Activated gamma-delta T cell treated with anti-CD3 and anti-CD28 coated beads, Interleukin-2, amount 50 U/mL, for 16 hours (primary cell): ENCODE results near the gene PRPF38B.
"Not testable (repeated sequence)": the region's sequence is repeated elsewhere in the genome, so short reads cannot be mapped to it uniquely, and the experiment has no call there.

Source experiments
- DNase-seq: peaks from one replicate; pipeline ENCODE4 v3.0.0-alpha.2; 2020; ENCODE audit warnings: low read depth

Gene PRPF38B, protein sequence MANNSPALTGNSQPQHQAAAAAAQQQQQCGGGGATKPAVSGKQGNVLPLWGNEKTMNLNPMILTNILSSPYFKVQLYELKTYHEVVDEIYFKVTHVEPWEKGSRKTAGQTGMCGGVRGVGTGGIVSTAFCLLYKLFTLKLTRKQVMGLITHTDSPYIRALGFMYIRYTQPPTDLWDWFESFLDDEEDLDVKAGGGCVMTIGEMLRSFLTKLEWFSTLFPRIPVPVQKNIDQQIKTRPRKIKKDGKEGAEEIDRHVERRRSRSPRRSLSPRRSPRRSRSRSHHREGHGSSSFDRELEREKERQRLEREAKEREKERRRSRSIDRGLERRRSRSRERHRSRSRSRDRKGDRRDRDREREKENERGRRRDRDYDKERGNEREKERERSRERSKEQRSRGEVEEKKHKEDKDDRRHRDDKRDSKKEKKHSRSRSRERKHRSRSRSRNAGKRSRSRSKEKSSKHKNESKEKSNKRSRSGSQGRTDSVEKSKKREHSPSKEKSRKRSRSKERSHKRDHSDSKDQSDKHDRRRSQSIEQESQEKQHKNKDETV

DNA sequence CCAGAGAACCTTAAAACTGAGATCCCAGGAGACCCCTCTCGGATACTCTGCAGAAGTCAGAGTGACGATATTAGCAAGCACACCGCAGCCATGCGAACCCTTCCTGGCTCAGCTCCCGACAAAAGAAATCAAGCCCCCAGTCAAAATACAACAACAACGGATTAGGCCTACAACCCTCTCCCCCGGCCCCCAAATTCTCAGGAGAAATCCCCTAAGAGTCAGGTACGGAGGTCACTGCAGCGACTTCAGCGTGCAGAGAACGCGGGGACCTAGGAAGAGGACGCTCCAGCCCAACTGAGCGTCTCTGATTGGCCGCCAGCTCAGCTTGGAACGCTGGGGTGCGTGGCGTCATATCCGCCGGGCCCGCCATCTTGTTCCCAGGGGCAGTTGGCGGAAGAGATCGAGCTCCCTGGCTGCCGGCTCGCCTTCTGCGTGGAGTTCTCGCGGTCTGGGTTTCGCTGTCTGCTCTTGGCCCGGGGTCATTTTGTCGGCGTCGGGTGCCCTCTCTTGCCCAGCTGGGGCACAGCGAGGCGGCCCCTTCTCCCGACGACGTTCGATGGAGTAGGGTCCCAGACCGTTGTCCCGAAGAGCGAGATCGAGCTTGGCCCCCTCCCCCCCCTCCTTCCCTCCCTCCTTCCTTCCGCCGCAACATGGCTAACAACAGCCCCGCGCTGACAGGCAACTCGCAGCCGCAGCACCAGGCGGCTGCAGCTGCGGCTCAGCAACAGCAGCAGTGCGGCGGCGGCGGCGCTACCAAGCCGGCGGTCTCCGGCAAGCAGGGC, at the start of gene PRPF38B:
Gene PRPF38B, plus strand, starts transcription at position 369 of the 782 bp plus-strand sequence. Its CDS starts 282 bp downstream, at position 651.
- peak; percentile 91 for DNase-seq

DNA sequence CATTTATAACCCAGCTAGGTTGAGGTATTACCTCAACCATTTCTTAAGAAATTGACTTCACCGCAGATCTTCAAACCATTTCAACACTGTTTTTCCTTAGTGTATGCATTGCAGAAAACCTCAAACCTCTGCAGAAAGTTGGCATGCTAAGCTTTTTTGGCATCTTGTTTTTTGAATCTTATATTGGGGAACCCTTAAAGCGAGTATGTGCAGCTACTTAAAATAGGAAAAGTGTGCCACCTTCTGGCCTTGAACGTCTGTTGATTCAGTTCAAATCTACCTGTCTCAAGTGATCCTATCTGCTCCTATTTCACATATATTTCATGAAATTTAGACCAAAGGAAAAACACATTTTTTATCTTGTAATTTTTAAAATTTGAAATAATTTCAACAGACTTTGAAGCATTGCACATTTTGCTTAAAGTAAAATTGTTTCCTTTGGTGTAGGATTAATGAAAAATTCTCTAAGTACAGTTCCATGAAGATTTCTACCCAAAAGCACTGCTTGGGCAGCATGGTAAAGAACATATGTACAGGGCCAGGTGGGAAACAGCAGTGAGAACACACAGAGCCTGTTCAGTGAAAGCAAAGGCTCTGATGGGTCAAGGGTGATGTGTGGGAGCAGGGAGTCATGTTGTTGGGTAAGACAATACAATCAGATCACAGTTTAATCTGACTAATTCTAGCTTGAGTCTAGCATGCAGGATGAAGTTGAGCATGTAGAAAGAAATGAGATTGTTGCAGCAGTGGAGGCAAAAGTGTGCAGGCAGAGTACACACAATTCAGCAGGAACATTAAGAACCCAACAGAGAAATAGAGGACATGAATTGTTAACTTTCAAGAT, 48.4 kb upstream of the PRPF38B start:
- peak; percentile 24 for DNase-seq

DNA sequence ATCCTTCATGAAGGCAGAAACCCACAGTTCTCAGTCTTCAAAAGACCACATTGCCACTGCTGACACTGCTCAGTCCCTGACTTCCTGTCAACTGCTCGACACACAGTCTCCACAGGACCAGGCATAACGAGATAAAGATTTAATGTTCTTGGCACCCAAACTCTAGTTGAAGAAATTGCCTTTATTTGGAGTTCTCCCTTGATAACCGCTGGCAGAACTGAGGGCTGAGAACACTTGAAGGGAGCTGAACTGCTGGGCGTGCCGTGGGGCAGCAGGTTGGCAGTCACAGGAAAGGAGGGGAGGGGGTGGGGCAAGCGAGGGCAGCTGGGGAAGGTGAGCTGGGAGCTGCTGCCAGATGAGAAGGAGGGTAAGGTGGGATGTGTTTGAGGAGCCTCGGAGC, 47.1 kb upstream of the PRPF38B start:
- peak; percentile 21 for DNase-seq

DNA sequence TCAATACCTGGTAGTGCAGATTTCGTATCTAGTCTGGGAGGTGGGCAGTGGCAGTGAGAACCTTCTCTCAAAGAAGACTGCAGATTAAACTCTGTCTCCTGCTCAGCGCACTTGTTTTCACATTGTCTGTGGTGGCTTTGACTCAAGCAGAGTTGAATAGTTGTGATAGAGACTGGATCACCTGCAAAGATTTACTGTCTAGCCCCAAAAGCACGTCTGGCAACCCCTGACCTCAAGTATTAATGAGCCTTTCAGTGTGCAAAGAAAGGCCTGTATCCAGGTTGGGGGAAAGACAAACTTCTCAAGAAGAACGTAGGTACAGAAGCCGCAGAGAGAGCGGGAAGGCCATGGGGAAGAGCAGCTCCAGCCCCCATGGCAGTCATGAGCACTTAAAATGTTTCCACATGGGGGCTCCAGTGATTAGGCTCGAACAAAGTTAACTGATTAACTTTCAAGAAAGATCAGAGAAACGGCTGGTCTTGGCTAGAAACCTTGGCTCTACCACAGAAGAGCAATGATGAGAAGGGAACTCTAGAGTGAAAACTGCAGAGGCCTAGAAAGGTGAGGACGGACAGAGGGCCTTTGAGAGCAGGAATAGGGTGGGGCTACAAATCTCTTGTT, 46.4 kb upstream of the PRPF38B start:
- no peak for DNase-seq

DNA sequence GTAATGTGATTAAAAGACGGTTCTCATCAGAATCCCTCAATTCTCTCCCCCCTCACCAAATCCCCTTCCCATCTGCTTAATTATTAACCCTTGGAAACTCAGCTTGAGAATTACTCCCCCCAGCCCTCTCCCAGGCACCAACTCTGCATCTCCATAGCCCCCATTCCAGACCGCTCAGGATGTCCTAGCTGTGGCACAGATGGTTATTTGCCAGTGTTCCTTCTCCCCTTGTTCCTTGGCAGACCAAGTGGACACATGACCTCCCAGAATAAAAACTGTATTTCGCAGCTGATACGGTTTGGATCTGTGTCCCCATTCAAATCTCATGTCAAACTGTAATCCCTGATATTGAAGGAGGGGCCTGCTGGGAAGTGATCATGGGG, 45.9 kb upstream of the PRPF38B start:
- no peak for DNase-seq

DNA sequence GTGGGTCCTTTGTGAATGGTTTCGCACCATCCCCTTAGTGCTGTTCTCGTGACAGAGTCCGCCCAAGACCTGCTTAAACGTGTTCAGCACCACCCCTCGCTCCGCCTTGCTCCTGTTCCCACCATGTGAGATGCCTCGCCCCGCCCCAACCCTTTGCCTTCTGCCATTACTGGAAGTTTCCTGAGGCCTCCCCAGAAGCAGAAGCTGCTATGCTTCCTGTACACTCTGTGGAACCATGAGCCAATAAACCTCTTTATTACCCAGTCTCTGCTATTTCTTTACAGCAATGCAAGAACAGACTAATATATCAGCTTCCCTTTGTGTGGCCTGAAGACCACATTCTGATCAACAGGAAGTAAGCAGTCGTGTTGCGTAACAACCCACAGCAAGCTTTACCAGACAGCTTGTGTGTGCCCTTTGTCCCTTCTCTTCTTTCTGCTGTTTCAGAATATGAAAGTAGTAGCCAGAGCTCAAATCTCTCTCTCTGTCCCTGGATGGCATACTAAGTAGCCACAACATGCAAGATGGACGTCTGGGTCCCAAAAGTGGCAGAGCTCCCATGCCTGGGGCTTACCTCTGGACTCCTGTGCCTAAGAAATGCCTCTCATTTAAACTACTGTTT, 45.4 kb upstream of the PRPF38B start:
- peak; percentile 50 for DNase-seq

DNA sequence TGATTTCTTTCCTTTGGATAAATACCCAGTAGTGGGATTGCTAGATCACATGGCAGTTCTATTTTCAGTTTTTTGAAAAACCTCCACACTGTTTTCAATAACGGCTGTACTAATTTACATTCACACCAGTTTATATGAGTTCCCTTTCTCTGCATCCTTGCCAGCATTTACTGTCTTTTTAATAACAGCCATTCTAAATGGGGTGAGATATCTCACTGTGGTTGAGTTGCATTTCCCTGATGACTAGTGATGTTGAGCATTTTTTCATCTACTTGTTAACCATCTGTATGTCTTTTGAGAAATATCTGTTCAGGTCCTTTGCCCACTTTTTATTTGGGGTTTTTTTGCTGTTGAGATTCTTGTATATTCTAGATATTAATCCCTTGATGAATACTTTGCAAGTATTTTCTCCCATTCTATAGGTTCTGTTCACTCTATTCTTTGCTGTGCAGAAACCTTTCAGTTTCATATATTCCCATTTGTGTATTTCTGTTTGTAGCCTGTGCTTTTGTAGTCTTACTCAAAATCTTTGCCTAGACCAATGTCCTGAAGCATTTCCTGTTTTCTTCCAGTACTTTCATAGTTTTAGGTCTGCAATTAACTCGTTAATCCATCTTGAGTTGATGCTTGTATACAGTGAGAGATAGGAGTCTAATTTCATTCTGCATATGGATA, 38.5 kb upstream of the PRPF38B start:
- no peak for DNase-seq

DNA sequence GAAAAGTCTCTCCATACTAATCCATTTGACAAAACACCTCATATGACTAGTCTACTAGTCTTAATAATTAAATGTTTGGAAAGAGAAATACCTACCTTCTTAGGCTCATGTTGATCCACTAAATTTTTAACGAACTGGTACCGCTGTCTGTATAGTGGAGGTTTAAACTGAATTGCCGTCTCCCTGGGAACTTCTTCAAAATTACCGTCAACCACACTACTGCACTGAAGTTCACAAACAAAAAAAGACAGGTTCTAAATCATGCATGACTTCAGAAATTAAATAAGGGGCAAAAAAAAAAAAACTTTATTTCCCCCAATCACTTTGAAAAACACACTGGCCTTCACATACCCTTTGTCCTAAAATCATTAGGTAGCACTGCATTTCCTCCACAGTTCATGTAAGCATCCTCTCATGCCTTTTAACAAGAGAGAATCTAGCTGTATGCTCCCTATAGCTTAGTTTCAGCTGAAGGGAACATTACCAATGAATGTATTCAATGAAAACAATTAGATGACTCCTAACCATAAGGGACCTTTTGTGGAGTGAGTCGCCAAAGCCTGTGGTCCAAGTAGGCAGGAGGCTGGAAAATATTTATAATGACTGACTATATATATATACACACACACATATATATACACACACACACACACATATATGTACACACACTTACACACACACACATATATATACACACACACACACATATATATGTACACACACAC, 34.6 kb upstream of the PRPF38B start:
- DNase-seq: no peak

DNA sequence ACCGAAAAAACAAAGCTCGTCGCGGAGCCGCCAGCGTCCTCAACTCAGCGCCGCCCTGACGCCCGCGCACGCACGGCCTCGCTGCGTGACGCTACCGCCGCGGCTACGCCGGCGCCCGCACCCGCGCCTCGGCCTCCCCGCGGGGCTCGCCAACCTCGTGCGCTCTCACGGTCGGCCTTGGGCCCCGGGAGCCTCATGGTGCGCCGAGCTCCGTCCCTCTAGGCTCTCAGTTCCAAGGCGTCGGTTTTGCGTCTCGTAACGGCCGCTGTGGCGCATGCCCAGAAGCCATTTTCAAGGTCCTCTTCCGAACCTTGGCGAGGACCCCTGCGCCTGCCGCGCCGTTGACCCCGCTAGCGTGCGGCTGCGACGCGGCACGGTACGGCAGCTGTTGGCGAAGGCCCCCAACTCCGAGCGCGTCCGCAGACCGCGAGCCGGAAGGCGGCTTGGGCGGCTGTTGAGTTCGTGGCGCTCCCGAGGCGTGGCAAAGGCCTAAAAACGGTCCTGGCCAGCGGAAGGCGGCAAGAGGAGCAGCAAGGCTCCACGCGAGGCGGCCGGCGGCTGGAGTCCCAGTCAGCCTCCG, 31.0 kb upstream of the PRPF38B start, which contains the start of gene HENMT1:
Gene HENMT1, minus strand, starts transcription at position 64 of the 580 bp plus-strand sequence. CDS start 1,209 bp downstream, outside the sequence.
- DNase-seq: peak; percentile 61

DNA sequence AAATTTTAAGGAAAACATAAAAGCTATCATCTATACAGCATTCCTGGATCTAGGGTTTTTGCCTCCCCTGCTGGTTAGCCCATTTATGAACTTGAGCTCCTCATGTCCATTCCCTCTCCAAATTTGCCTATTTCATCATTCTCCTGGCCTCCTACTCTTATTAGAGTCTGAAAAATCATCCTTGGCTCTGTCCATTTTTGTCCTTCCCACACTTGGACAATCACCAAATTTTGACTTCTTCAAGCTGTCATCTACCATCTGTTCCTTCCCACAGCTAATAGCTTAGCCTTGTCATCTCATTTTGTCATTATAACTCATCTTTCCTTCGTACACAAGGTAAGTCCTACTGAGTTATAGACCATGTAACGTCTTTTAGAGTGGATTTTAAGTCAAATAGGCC, 29.0 kb upstream of the PRPF38B start:
- DNase-seq: no peak

DNA sequence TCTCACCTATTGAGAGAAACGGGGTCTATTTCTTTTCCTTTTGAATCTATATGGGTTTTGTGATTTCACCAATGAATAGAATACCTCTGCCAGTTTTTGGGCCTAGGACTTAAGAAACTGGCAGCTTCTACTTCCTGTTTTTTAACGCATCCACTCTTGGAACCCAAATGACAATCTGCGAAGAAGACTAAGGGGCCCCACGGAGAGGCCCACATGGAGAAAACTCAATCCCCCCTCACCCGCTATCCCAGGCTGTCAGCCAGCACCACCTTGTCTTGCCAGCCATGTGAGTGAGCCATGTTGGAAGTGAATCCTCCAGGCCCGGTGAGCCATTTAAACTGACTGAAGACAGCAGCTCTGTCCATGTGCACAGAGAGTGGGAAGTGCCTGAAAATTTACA, 27.6 kb upstream of the PRPF38B start:
- DNase-seq: no peak

DNA sequence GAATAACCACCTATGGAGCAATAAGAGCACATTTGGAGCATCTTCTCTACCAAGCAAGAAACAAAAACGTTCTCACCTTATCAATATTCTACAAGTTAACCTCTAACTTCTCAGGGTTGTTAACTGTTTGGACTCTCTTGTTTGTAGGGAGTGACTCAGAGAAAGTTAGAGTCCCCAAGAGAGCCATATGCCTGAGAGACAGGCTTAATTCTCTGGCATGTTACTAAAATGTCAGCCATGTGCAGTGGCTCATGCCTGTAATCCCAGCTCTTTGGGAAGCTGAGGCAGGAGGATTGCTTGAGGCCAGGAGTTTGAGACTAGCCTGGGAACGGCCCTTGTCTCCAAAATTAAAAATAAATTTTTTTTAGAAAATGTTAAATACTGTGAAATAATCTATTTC, 27.0 kb upstream of the PRPF38B start:
- DNase-seq: no peak

DNA sequence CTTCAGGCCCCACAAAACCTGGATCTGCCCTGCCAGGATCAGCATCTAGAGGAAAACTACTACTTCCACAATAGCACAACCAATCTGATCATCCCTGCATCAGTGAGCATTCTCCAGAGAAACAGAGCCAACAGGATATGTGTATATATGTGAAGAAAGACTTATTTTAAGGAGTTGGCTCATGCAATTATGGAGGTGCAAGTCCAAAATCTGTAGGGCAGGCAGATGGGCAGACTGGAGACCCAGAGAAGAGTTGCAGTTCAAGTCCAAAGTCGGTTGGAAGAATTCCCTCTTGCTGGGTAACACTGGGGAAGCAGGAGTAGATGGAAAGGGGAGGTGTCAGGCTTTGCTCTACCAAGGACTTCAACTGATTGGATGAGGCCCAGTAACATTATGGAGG, 26.3 kb upstream of the PRPF38B start:
- no peak for DNase-seq

DNA sequence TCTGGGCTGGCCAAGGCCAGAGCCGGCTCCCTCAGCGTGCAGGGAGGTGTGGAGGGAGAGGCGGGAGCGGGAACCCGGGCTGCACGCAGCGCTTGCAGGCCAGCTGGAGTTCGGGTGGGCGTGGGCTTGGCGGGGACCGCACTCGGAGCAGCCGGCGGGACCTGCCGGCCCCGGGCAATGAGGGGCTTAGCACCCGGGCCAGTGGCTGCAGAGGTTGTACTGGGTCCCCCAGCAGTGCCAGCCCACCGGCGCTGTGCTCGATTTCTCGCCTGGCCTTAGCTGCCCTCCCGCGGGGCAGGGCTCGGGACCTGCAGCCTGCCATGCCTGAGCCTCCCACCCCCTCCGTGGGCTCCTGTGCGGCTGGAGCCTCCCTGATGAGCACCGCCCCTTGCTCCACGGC, 24.7 kb upstream of the PRPF38B start:
- DNase-seq: not testable (repeated sequence)

DNA sequence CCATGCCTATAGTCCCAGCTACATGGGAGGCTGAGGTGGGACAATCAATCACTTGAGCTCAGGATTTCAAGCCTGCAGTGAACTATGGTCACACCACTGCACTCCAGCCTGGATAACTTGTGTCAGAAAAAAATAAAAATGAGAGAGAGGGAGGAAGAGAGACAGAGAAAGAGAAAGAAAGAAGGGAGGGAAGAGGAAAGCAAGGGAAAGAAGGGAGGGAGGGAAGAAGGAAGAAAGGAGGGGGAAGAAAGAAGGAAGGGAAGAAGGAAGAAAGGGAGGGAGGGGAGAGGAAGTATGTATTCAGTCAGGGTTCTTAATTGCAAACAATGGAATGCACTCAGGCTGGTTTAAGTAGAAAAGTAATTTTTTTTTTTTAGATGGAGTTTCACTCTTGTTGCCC, 23.3 kb upstream of the PRPF38B start:
- DNase-seq: no peak

DNA sequence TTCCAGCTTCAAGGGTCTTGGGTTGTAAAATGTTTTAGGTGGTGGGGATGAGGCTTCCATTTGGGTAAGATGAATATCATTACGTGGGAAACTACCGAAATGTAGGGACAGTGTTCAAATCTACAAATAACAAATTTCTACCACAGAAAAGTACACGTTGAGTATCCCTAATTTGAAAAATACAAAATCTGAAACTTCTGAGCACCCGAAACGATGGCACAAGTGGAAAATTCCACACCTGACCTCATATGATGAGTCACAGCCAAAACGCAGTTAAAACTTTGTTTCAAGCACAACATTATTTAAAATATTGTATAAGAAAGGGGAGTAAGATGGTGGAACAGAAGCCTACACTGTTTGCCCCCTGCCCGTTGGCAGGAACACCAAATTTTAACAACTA, 22.4 kb upstream of the PRPF38B start:
- no peak for DNase-seq

DNA sequence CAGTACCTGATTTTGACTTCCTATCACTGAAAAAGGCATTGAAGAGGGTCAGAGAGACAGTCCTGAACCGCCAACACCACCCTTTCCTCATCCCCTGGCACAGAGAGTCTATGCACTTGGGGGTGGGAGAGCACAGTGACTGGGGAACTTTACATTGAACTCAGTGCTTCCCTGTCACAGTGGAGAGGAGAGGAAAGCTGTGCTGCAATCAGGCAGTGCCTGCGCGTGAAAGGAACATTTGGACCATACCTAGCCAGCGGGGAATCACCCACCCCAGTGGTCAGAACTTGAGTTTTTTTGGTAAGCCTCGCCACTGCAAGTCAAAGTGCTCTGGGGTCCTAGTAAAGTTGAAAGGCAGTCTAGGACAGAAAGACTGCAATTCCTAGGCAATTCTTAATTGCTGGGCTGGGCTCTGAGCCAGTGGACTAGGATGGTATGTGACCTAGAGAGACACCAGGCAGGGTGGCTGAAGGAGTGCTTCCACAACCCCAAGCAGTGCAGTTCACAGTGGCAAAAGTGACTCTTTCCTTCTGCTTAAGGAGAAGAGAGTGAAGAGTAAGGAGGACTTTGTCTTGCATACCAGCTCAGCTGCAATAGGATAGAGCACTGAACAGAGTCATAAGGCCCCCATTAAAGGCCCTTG, 21.9 kb upstream of the PRPF38B start:
- DNase-seq: no peak

DNA sequence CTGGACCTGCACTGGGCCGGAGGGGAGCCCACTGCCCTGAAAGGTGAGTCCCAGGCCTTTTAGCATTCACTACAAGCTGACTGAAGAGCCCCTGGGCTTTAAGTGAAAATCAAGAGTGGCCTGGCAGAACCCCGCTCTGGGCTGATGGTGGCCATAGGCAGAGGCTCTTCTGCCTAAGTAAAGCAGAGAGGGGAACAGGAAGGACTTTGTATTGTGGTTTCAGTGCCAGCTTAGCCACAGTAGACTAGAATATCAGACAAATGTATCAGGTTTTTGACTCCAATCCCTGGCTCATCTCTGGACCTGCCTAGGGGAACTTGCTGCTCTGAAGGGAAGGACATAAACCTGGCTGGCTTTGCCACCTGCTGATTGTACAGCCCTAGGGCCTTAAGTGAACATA, 21.0 kb upstream of the PRPF38B start:
- DNase-seq: no peak

DNA sequence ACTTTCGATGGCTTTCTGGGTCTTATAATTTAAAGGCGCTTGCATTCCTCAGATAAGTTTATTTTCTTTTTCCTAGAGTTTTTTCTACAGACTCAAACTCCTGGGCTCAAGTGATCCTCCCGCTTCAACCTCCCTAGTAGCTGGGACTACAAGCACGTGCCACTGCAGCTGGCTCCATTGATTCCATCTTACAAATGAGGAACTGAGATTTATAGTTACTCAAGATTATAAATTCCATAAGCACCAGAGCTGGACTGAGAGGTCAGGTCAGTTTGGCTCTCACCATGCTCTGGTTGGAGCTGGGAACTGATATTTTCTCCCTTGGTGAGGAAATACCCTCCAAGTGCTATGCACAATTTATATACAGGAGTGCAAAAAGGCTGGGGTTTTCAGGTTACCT, 13.4 kb upstream of the PRPF38B start:
- no peak for DNase-seq
